ENCODE results near the gene DLAT.
"Not testable (repeated sequence)": the region's sequence is repeated elsewhere in the genome, so short reads cannot be mapped to it uniquely, and the experiment has no call there.

DNA sequence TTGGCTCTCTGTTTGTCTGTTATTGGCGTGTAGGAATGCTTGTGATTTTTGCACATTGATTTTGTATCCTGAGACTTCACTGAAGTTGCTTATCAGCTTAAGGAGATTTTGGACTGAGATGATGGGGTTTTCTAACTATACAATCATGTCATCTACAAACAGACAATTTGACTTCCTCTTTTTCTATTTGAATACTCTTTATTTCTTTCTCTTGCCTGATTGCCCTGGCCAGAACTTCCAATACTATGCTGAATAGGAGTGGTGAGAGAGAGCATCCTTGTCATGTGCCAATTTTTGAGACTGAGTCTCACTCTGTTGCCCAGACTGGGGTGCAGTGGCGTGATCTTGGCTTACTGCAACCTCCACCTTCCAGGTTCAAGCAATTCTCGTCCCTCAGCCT lies 23.0 kb downstream of the DLAT start:
- TF ChIP-seq, protein P1, sequence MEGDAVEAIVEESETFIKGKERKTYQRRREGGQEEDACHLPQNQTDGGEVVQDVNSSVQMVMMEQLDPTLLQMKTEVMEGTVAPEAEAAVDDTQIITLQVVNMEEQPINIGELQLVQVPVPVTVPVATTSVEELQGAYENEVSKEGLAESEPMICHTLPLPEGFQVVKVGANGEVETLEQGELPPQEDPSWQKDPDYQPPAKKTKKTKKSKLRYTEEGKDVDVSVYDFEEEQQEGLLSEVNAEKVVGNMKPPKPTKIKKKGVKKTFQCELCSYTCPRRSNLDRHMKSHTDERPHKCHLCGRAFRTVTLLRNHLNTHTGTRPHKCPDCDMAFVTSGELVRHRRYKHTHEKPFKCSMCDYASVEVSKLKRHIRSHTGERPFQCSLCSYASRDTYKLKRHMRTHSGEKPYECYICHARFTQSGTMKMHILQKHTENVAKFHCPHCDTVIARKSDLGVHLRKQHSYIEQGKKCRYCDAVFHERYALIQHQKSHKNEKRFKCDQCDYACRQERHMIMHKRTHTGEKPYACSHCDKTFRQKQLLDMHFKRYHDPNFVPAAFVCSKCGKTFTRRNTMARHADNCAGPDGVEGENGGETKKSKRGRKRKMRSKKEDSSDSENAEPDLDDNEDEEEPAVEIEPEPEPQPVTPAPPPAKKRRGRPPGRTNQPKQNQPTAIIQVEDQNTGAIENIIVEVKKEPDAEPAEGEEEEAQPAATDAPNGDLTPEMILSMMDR (IDR thresholded peaks at IDR 0.05 in 8 of 11, conservative IDR thresholded peaks at IDR 0.05 in 3 of 11): not testable (repeated sequence)
- TF ChIP-seq POLR2A (IDR thresholded peaks at IDR 0.05): not testable (repeated sequence)
